CD4-positive, alpha-beta T cell (primary cell): ENCODE results near the gene PRKACA. TPM values are rescaled to one million over a fixed set of nuclear protein-coding genes. Genes with fewer than 3 reads are reported as not detected.

Experiments used
- ATAC-seq: fragments of 200-7000 bp; cut with Tn5 transposase; one replicate; pipeline ENCODE4 v1.10.0; 2022; ENCODE audit warnings: mild to moderate bottlenecking; ENCODE audit not compliant: poor library complexity
- CTCF ChIA-PET: fragments of 350-600 bp; sonication (Branson Sonifier 250); formaldehyde crosslinking; loops from one replicate; lab custom pipeline; 2021; ENCODE audit warnings: antibody characterized with exemption, inconsistent platforms; lab: Charles Lee
- POLR2A ChIA-PET: fragments of 350-600 bp; sonication (Branson Sonifier 250); formaldehyde crosslinking; loops from one replicate; lab custom pipeline; 2021; ENCODE audit warnings: antibody characterized with exemption, inconsistent platforms; lab: Charles Lee
- DNase-seq, 14 experiments: peaks; one replicate each; pipeline ENCODE4 v3.0.0-alpha.2; 2013 to 2020; ENCODE audit warnings: mixed read lengths in 2 of 14
- H3K27ac ChIP-seq, 2 donors: one replicate each; pipeline versions ENCODE4 v1.5.1 to v1.7.0; 2013; ENCODE audit warnings: low read length in 2 of 2, low read depth in 1 of 2, mild to moderate bottlenecking in 1 of 2
- H3K27me3 ChIP-seq, 2 experiments: 1 replicate in 1 of 2; 2 replicates in 1 of 2; pipeline versions ENCODE4 v1.6.1 to v1.7.0; 2013; ENCODE audit warnings: low read length in 2 of 2, control low read depth in 1 of 2, mild to moderate bottlenecking in 1 of 2, moderate library complexity in 1 of 2; ENCODE audit not compliant: insufficient read depth in 2 of 2, control insufficient read depth in 1 of 2
- H3K36me3 ChIP-seq: one replicate; pipeline ENCODE4 v1.6.1; 2013; ENCODE audit warnings: low read length, control low read depth; ENCODE audit not compliant: insufficient read depth
- H3K4me1 ChIP-seq: one replicate; pipeline ENCODE4 v1.6.1; 2013; ENCODE audit warnings: low read length, control low read depth; ENCODE audit not compliant: insufficient read depth
- H3K4me3 ChIP-seq: one replicate; pipeline ENCODE4 v1.5.1; 2013; ENCODE audit warnings: mild to moderate bottlenecking, low read length, moderate library complexity
- H3K9me3 ChIP-seq, 2 experiments: 1 replicate in 1 of 2; 2 replicates in 1 of 2; pipeline versions ENCODE4 v1.6.1 to v1.7.0; 2013; ENCODE audit warnings: low read length in 2 of 2, mild to moderate bottlenecking in 2 of 2, control low read depth in 1 of 2, moderate library complexity in 1 of 2; ENCODE audit not compliant: control insufficient read depth in 1 of 2, insufficient read depth in 1 of 2
- H3K27ac Mint-ChIP-seq: one replicate; pipeline ENCODE4 v1.8.0; 2020; ENCODE audit warnings: mixed read lengths
- H3K27me3 Mint-ChIP-seq: one replicate; pipeline ENCODE4 v1.8.0; 2021; ENCODE audit warnings: mixed read lengths
- H3K36me3 Mint-ChIP-seq: one replicate; pipeline ENCODE4 v1.8.0; 2021; ENCODE audit warnings: low read depth, mixed read lengths
- H3K4me1 Mint-ChIP-seq: one replicate; pipeline ENCODE4 v1.8.0; 2021; ENCODE audit warnings: low read depth, mixed read lengths
- H3K4me3 Mint-ChIP-seq: one replicate; pipeline ENCODE4 v1.8.0; 2020; ENCODE audit warnings: mild to moderate bottlenecking, mixed read lengths
- H3K9me3 Mint-ChIP-seq: one replicate; pipeline ENCODE4 v1.8.0; 2020; ENCODE audit warnings: mixed read lengths
- CTCF ChIP-seq: fragments of 200-600 bp; IDR thresholded peaks from one replicate; pipeline ENCODE4 v1.8.0; 2022; ENCODE audit warnings: antibody characterized with exemption, mild to moderate bottlenecking
- intact Hi-C, 2 experiments: fragments of 100-400 bp; cut with DNase I in 1 of 2; cut with micrococcal nuclease in 1 of 2; formaldehyde crosslinking; loops; one replicate each; pipeline versions ENCODE4 v1.15.1 to v1.9.0; 2023 to 2025; cut with DNase I, micrococcal nuclease
- total RNA-seq, 174 experiments: library from RNA in 2 of 174; stranded (reverse) in 2 of 174; gene quantifications; one replicate each; pipeline ENCODE4 v1.2.3 and lab custom pipeline; 2021 to 2026

PRKACA gene
- total RNA-seq, 2 experiments from 2014 or later, result 27.4 to 29.8 TPM

DNA sequence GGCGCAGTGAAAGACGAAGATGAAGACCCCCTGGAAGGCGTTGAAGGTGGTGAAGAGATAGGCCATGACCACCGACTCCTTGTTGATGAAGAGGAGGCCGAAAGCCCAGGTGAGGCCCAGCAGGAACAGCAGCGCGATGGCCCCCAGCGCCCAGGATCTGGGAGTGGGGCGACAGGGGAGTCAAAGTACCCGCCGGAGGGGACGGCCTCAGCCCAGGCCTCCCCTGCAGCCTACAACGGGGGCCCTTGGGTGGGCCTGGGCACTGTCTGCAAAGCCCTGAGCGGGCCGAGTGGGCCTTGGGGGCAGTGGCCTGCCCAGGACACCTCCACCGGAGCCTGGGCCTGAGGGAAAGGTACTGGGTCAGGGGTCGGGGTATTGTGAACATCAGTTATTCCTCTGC, 37.8 kb upstream of the PRKACA start:
- Histone ChIP-seq H3K9me3 (no peaks in the 10 kb centered on the region), H3K36me3 (peaks cover 39% of the 10 kb centered on the region), H3K27ac (no peak overlapping the region), H3K27me3 (no peaks in the 10 kb centered on the region), H3K4me1 (peaks cover 14% of the 10 kb centered on the region), H3K4me3 (no peak overlapping the region)
- no peak overlapping the region for H3K4me3 Mint-ChIP-seq
- H3K4me1 Mint-ChIP-seq, result no peaks in the 10 kb centered on the region
- ATAC-seq, result no peak
- POLR2A ChIA-PET, result interaction anchor here (1.5 kb wide), 1 partner anchor 18 kb away, joined by 3 read pairs; no protein-coding TSS in a partner anchor
- no peak overlapping the region for H3K27ac Mint-ChIP-seq
- H3K27me3 Mint-ChIP-seq, result no peaks in the 10 kb centered on the region
- peaks cover 47% of the 10 kb centered on the region for H3K36me3 Mint-ChIP-seq
- no peak for DNase-seq
- intact Hi-C loops, result no loop called here
- CTCF ChIA-PET, result no interaction called here
- no peaks in the 10 kb centered on the region for H3K9me3 Mint-ChIP-seq
- TF ChIP-seq CTCF, result no peak

DNA sequence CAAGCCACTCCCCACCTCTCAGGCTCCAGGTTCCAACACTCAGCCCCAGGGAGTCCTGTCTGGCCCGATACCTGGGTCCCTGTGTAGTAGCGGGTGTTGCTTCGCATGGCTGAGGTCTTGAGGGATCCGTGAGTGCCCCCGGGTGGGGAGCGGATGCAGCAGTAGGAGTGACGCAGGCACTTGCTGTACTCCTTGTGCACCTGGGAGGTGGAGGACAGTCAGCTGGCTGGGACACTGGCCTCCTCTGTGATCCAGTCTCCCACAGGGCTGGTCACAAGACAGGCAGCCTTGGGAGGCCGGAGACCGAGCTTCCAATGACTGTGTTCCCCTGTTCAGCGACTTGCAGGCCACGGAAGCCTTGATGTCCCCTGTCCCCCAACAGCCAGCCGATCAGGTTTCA, 35.2 kb upstream of the PRKACA start:
- DNase-seq, result no peak
- no peaks in the 10 kb centered on the region for H3K9me3 ChIP-seq
- Mint-ChIP-seq H3K27me3 (no peaks in the 10 kb centered on the region), H3K4me3 (no peak overlapping the region), H3K4me1 (peaks cover 25% of the 10 kb centered on the region), H3K36me3 (peaks cover 33% of the 10 kb centered on the region), H3K9me3 (no peaks in the 10 kb centered on the region), H3K27ac (peak overlapping the region; percentile 48)
- peaks cover 40% of the 10 kb centered on the region for H3K4me1 ChIP-seq
- ChIA-PET POLR2A (interaction anchor here (1.8 kb wide), 1 partner anchor 16 kb away, joined by 4 read pairs; the partner anchor contains the start of gene ASF1B), CTCF (no interaction called here)
- no peak for TF ChIP-seq CTCF
- H3K36me3 ChIP-seq, result peaks cover 28% of the 10 kb centered on the region
- ATAC-seq, result no peak
- H3K27me3 ChIP-seq, result no peaks in the 10 kb centered on the region
- intact Hi-C loops, result no loop called here
- no peak overlapping the region for H3K27ac ChIP-seq
- no peak overlapping the region for H3K4me3 ChIP-seq

GRCh38 chr19:14150770-14151661, 33.5 kb upstream of the PRKACA start:
- DNase-seq, result no peak
- Histone ChIP-seq H3K4me3 (no peak overlapping the region), H3K9me3 (no peaks in the 10 kb centered on the region), H3K36me3 (peaks cover 15% of the 10 kb centered on the region), H3K27me3 (no peaks in the 10 kb centered on the region), H3K27ac (peak overlapping the region; percentile 84 to 94), H3K4me1 (peaks cover 40% of the 10 kb centered on the region)
- H3K4me1 Mint-ChIP-seq, result peaks cover 29% of the 10 kb centered on the region
- H3K27ac Mint-ChIP-seq, result peak overlapping the region; percentile 99
- no peak for TF ChIP-seq CTCF
- H3K27me3 Mint-ChIP-seq, result no peaks in the 10 kb centered on the region
- H3K36me3 Mint-ChIP-seq, result peaks cover 23% of the 10 kb centered on the region
- H3K9me3 Mint-ChIP-seq, result no peaks in the 10 kb centered on the region
- intact Hi-C loops, result no loop called here
- ChIA-PET POLR2A (interaction anchor here (1.5 to 5.3 kb wide), 2 partner anchors 13 to 204 kb away, joined by 3 to 52 read pairs; partner anchors contain the start of gene ASF1B), CTCF (interaction anchor here (0.8 to 1.8 kb wide), 3 partner anchors 14 to 78 kb away, joined by 3 to 10 read pairs (median 3); partner anchors contain the start of gene ASF1B)
- ATAC-seq, result no peak
- no peak overlapping the region for H3K4me3 Mint-ChIP-seq
